Skin epidermis (tissue), 12 donors: Measurements from ENCODE around the gene ABCC4.
"Not testable (repeated sequence)": the region's sequence is repeated elsewhere in the genome, so short reads cannot be mapped to it uniquely, and the experiment has no call there.

Experiments
- H3K27ac ChIP-seq, 21 experiments: fragments of 200-600 bp; sonication (generic) in 11 of 21; one replicate each; pipeline ENCODE4 v1.5.0; 2020; ENCODE audit warnings: mild to moderate bottlenecking in 3 of 21, inconsistent platforms in 2 of 21, moderate library complexity in 2 of 21
- H3K4me3 ChIP-seq, 7 experiments: fragments of 200-600 bp; sonication (generic) in 2 of 7; one replicate each; pipeline ENCODE4 v1.5.0; 2020; ENCODE audit warnings: inconsistent platforms in 2 of 7, mild to moderate bottlenecking in 2 of 7, moderate library complexity in 1 of 7

The ABCC4 gene

DNA sequence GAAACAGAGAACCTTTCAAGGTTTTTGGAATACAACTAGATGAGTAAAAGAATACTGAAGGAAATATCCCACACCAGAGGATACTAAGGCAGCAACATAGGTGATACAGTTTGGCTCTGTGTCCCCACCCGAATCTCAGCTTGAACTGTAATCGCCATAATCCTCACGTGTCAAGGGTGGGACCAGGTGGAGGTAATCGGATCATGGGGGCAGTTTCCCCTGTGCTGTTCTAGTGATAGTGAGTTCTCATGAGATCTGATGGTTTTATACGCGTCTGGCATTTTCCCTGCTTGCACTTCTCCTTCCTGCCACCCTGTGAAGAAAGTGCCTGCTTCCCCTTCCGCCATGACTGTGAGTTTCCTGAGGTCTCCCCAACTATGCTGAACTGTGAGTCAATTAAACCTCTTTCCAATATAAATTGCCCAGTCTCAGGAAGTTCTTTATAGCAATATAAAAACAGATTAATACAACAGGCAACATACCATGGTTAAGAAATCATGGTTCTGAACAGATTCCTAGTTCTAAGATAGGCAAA lies 97.0 kb downstream of the ABCC4 start:
- H3K27ac ChIP-seq = no peak overlapping the region
- no peak overlapping the region for H3K4me3 ChIP-seq

DNA sequence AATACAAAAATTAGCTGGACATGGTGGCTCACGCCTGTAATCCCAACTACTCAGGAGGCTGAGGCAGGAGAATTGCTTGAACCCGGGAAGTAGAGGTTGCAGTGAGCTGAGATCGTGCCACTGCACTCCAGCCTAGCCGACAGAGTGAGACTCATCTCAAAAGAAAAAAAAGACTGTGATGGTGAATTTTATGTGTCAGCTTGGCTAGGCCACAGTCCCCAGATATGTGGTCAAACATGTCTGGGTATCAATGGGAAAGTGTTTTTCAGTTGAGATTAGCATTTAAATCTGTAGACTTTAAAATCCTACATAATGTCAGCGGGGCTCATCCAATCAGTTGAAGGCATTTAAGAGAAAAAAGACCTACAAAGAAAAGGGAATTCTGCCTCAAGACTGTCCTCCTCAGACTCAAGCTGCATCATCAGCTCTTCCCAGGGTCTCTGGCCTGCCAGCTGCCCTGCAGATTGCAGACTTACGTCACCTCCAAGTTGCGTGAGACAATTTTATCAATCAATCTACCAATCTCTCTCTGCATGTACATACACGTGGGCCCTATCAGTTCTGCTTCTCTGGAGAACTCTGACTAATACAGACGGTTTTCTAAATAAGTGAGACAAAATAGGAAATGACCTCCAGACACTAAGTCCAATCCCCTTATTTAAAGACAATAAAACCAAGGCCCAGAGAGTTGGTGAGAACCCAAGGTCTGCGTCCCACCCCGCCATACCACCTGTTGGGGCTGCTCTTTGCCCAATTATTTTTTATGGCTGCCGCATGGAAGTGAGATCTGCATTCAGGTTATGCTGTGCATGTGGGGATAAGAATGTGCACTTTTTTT lies 99.2 kb downstream of the ABCC4 start:
- Histone ChIP-seq H3K4me3 (no peak overlapping the region), H3K27ac (no peak overlapping the region)

DNA sequence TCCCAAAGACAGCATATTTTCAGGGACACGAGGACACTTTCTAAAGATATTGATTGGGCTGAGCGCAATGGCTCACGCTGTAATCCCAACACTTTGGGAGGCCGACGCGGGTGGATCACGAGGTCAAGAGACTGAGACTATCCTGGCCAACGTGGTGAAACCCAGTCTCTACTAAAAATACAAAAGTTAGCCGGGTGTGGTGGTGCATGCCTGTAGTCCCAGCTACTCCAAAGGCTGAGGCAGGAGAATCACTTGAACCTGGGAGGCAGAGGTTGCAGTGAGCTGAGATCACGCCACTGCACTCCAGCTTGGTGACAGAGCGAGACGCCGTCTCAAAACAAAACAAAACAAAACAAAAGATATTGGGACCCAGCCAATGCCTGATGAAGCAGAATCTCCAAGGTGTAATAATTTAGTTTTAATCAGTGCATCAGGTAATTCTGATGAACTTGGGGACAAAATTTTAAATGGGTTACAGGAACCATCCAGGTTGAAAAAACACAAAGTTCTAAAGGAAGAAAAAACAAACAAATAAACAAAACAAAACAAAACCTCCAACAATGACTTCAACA lies 100.8 kb downstream of the ABCC4 start:
- H3K4me3 ChIP-seq, H3K27ac ChIP-seq: not testable (repeated sequence)

DNA sequence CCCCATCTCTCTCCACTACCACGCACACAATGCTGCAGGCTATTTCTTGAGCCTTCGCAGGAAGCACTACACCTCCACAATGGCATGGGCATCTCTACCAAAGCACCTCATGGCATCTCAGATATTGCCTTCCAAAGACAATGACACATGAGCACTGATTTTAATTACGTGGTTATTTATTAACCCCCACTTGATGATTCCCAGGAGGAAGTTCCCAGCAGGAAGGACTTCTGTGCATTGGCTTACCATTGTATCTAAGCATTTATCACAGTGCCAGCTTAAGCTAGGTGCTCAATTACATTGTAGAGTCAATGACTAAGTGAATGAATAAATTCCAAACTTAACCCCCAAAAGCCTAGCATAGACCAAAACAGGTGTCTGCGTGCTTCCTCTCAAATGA lies 101.4 kb downstream of the ABCC4 start:
- no peak overlapping the region for H3K4me3 ChIP-seq
- no peak overlapping the region for H3K27ac ChIP-seq

DNA sequence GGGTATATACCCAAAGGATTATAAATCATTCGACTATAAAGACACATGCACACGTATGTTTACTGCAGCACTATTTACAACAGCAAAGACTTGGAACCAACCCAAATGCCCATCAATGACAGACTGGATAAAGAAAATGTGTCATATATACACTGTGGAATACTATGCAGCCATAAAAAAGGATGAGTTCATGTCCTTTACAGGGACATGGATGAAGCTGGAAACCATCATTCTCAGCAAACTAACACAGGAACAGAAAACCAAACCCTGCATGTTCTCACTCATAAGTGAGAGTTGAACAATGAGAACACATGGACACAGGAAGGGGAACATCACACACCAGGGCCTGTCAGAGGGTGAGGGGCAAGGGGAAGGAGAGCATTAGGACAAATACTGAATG lies 102.6 kb downstream of the ABCC4 start:
- not testable (repeated sequence) for H3K27ac ChIP-seq, H3K4me3 ChIP-seq

DNA sequence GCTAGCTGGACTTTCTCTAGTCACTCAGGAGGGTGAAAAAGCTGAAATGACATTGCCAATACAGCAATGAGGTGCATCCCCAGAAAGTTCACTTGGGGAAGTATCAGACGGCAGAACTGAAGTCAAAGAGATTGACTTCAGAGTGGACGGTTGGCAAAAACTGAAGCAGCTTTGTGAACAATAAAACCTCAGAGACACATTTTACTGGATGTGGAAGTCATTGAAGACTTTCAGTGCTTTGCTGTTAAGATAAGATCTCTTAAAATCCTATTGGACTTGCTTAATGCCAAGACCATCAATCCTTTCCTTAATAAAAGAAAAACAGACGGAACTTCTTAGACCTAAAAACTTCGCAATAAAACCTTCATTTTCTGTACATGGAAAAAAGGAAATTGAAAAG lies 103.7 kb downstream of the ABCC4 start:
- no peak overlapping the region for H3K4me3 ChIP-seq
- no peak overlapping the region for H3K27ac ChIP-seq

DNA sequence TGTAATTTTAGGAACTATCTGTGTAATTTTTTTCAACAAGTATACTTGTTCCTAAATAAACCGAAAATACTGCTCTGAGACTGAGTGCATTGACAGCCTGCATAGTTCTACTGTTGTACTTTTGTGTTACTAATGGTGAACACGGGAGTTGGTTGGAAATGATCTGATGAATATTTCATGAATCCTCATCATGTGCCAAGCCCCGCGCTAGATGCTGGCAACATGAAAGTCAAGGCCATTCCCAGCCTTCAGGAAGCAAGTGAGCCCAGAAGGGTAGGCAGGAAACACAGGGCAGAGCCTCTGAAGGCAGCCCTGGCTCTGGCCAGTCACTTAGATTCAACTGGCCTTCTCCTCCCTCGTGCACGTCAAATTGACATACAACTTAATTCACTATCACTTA lies 106.1 kb downstream of the ABCC4 start:
- Histone ChIP-seq H3K27ac (no peak overlapping the region), H3K4me3 (no peak overlapping the region)

DNA sequence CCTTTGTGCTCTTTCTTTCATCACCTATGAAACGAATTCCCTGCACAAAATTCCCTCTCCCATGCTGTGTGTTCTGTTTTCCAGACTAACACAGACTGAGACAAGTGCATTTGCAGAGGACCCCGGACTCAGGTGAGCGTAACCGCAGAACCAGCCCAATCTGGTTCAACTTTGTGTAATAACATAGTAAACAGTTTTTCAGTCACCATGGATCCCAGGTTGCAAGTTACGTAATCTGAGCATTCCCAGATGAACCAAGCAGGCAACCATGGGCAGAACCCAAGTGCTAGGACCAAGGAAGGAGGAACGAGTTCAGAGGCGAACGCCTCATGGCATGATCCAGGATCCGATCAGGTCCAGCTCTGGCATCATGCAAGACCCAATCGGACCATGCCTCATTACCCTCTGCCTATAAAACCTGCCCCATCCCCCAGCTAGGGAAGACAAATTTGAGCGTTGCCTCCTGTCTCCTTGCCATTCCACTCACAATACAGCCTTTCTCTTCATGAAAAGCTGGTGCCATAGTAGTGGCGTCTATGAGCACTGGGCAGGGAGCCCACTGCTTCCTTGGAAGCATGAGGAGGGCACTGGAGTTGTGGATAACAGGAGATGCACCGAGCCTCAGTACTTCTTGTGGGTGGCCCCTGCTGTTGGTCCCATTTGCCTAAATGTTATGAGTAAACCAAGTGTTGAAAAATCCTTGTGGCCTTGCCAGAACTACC lies 107.6 kb downstream of the ABCC4 start:
- Histone ChIP-seq H3K27ac (no peak overlapping the region), H3K4me3 (no peak overlapping the region)

DNA sequence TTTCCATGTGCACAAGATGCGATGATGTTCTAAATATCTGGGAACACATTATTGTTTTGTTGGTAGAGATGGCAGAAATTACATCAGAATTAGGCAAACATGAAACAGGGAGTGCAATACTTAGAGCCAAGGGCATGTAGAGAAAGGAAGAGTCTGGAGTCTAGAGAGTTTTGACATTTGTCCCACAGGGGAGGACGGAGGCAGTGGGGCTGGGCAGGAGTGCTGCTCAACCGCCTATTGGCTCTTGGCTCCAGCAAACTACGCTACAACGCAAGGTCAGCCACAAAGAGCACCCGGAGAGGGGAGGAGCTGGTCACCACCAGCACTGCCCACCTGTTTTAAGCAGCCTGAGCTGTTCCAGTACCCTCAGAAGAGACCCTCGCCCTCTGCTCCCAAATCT lies 108.3 kb downstream of the ABCC4 start:
- H3K27ac ChIP-seq = no peak overlapping the region
- no peak overlapping the region for H3K4me3 ChIP-seq

DNA sequence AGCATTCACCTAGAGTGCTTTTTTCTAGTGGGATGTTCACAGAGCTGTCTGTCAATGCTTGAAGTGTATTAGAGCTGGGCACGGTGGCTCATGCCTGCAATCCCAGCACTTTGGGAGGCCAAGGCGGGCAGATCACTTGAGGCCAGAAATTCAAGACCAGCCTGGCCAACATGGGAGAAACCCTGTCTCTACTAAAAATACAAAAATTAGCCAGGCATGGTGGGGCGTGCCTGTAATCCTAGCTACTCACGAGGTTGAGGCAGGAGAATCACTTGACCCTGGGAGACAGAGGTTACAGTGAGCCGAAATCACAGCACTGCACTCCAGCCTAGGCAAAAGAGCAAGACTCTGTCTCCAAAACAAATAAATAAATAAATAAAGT lies 108.7 kb downstream of the ABCC4 start:
- not testable (repeated sequence) for H3K27ac ChIP-seq, H3K4me3 ChIP-seq

DNA sequence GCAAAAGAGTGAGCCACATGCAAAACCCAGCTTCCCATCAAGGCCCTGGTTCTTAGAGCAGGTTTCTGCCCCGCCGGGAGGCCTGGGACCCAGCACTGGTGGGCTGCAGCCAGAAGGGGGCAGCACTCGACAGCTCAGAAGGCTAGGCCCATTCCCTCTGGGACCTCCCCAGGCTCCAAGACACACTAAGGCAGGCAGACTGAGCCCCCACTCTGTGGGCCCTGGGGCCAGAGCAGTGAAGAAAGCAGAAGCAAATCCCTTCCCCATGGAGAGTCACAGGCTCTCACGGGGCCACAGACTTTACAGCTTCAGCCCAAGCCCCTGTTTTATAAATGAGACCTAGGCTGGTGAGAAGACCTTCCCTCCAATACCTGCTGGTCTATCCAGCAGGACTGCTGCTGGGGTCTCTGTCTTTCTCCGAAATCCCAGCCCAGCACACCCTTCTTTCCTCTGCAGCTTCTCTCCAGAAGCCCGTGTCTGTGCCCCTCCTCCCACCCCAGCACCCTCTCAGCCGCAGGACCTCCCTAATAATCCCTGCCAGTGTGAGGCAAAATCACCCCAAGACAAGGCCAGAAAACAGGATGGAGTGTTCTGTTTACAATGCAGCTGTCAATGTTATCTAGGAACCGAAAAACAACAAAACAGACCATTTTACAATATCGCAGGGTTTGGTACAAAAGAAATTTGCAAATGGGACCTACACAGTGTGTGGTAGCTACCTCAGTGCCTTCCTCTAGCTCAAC lies 109.3 kb downstream of the ABCC4 start:
- Histone ChIP-seq H3K4me3 (no peak overlapping the region), H3K27ac (no peak overlapping the region)

DNA sequence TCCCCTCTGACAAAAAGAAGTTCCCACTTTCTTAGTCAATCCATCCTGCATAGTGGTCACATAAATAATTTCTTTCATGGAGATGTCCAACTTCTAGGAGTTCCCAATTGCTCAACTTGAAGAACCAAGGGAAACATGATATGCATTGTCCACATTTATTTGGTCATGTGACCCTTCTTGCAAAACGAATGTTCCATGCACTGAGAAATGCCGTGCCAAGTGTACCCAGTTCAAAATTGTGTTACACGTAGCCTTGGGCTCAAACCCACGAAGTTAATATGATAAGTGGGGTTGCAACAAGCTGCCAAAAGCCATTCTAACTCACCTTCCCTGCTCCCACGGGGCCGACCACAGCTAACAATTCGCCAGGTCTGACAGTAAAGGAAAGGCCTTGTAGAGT lies 113.1 kb downstream of the ABCC4 start:
- Histone ChIP-seq H3K4me3 (no peak overlapping the region), H3K27ac (no peak overlapping the region)

DNA sequence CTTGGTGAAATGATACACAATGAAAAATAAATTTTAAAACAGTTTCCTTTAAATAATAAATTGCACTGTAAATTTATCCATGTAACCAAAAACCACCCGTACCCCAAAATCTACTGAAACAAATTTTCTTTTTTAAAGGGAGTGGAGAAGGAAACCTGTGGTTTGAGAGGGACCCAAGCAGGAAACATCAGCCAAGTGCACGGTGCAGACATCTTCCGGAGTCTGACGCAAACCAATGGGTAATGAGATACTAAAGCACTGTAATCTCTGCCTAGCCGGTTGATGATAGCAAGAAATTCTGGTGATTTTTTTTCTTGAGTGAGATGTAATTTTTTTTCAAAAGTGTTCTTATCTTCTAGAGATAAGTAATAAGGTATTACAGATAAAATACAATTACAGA lies 115.4 kb downstream of the ABCC4 start:
- H3K4me3 ChIP-seq = no peak overlapping the region
- peak overlapping the region in 5 of 21 experiments; percentile 37 to 78 (median 62) for H3K27ac ChIP-seq

DNA sequence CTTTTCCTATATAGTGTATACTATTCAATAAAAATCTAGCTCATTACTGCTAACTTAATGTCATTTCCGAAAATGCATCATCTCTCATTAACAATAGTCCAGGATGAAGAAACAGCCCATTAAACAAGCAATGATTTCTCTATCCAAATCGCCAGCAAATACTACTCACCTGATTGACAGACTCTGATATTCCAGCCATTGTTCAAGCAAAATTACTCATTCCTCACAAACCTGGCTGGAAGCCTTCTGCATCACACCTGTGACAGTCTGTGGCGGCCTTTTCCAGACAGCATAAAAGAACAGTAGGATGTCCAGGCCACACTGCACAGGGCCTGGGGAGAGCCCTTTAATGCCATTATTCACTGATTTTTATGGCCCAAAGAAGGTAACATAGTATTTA lies 115.9 kb downstream of the ABCC4 start:
- no peak overlapping the region for H3K4me3 ChIP-seq
- peak overlapping the region in 7 of 21 experiments; percentile 7 to 78 (median 49) for H3K27ac ChIP-seq

DNA sequence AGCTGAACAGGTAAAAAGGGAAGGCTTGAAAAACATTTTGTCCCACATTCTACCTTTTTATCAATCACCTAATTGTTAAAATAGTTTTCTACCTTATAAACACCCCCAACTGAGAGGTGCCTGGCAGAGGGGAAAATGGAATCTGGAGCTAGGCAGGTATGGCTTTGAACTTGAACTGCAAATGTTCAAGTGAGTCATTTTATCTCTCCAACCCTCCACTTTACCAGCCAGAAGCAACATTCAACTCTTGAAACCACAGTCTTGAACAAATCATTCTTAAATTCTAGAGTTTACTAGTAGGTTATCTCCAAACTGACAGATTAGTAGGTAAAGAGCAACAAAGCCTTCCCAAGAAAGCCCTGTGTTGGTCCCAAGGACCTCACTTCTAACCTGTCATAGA lies 116.9 kb downstream of the ABCC4 start:
- peak overlapping the region in 4 of 21 experiments; percentile 24 to 74 (median 39) for H3K27ac ChIP-seq
- no peak overlapping the region for H3K4me3 ChIP-seq

DNA sequence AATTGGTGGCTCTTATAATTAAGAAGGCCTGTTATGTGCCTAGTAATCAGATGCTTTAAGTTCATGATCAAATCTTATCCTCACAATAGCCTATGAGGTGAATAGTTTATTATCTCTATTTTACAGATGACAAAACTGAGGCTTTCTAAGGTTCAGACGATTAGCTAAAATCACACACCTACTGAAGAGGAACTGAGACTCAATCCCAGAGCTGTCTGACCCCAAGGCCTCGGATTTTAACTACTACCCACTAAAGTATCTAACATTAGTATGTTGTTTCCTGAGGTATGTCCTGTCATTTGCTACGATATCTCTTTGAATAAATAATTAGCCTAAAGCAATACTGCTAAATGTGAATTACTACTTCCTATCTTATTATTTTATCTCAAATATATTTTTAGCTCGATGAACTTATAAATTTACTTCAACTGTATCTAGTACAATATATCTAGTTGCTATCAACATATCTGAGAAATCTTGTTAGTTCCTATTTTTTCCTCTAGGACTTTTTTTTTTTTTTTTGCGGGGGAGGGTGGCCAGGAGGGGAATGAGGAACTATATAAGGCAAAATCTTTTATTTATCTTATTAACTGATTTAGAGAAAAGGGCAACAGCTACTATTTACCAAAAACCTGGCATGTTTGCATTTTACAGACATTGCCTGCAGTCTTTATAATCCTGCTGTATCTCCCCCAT lies 118.5 kb downstream of the ABCC4 start:
- Histone ChIP-seq H3K4me3 (no peak overlapping the region), H3K27ac (no peak overlapping the region)

DNA sequence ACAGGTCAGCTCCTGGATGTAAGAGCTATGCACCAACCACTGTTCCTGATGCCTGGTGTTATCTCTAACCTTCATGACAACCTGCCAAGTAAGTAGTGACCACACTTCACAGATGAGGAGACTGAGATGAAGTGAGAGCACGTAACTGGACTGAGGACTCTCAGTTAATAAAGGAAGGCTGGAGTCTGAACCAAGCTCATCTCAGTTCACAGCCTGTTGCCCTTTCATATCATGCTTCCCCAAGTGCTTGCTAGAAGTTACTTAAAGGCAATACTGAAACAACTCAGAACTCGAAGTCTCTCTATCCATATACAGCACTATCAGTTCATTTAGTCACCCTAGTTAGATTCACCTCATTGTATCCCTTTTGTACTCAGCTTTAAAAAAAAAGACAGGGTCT lies 119.7 kb downstream of the ABCC4 start:
- Histone ChIP-seq H3K27ac (peak overlapping the region in 1 of 21 experiments; percentile 18), H3K4me3 (no peak overlapping the region)

DNA sequence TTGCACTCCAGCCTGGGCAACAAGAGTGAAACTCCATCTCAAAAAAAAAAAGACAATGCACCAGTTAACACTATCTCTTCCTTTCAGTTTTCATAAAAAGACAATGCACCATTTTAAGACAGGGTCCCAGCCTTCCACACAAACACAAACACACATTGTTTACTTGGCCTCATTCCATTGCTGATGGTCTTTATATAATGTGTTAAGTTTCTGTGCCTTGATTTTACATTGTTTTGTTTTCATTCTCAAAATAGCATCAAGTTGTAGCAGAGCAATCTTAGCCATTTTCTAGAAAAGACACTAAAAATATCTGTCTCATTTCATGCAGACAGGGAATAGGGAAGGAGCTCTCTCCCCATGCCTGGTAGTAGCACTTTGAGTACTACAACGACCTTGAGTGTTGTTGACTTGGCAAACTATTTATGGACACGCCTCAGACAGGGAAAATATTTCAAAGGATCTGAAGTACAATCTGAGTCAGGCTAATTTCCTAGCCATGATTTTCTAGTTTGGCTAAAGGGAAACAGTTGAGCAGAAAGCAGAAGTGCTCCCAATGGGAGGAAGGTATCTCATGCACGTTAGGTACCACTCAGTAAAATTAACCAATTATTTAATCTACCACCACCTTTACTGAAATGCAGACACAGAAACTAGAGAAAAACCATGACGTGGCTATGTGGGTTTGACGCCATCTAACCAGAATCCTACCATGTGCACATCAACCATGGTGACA lies 120.6 kb downstream of the ABCC4 start:
- Histone ChIP-seq H3K4me3 (no peak overlapping the region), H3K27ac (peak overlapping the region in 1 of 21 experiments; percentile 18)
